ENCODE results near the gene NFE2L3. TPM values are rescaled to one million over a fixed set of nuclear protein-coding genes. Genes with fewer than 3 reads are reported as not detected.

Gene NFE2L3
- total and polyA plus RNA-seq, 9 of the 15 experiments (the other 6 are each of a cell fraction or from before 2014, with no cell fraction given) = 2.9 to 16.9 (median 12.4) TPM

DNA sequence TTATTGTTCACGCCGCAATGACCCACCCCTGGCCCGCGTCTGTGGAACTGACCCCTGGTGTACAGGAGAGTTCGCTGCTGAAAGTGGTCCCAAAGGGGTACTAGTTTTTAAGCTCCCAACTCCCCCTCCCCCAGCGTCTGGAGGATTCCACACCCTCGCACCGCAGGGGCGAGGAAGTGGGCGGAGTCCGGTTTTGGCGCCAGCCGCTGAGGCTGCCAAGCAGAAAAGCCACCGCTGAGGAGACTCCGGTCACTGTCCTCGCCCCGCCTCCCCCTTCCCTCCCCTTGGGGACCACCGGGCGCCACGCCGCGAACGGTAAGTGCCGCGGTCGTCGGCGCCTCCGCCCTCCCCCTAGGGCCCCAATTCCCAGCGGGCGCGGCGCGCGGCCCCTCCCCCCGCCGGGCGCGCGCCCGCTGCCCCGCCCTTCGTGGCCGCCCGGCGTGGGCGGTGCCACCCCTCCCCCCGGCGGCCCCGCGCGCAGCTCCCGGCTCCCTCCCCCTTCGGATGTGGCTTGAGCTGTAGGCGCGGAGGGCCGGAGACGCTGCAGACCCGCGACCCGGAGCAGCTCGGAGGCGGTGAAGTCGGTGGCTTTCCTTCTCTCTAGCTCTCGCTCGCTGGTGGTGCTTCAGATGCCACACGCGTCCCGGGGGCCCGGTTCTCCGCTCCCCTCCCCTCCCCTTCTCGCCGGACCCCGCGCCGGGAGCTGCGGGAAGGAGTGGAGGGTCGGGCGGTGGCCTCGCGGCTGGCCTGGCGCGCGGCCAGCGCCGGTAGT is 49.4 kb downstream of the NFE2L3 start, which contains the start of gene CBX3 (continued):
- no peak for TF ChIP-seq CEBPZ (IDR thresholded peaks at IDR 0.05; ENCODE audit: borderline replicate concordance, low read depth, low read length)
- peak in 1 of 2 experiments; percentile 60; a peak in 1 of 4 replicates for TF ChIP-seq FOXK2 (conservative IDR thresholded peaks at IDR 0.05 in 1 of 2, IDR thresholded peaks at IDR 0.05 in 1 of 2; ENCODE audit: low read depth in 2 of 2)
- TF ChIP-seq RBM39 (optimal IDR thresholded peaks at IDR 0.05; ENCODE audit: low read depth, low read length) = peak; percentile 68
- no peak for TF ChIP-seq ZNF212 (CRISPR knock-in tag; IDR thresholded peaks at IDR 0.05)
- TF ChIP-seq DIDO1 (tag; IDR thresholded peaks at IDR 0.05; ENCODE audit: low read depth) = no peak
- TF ChIP-seq, protein P1, sequence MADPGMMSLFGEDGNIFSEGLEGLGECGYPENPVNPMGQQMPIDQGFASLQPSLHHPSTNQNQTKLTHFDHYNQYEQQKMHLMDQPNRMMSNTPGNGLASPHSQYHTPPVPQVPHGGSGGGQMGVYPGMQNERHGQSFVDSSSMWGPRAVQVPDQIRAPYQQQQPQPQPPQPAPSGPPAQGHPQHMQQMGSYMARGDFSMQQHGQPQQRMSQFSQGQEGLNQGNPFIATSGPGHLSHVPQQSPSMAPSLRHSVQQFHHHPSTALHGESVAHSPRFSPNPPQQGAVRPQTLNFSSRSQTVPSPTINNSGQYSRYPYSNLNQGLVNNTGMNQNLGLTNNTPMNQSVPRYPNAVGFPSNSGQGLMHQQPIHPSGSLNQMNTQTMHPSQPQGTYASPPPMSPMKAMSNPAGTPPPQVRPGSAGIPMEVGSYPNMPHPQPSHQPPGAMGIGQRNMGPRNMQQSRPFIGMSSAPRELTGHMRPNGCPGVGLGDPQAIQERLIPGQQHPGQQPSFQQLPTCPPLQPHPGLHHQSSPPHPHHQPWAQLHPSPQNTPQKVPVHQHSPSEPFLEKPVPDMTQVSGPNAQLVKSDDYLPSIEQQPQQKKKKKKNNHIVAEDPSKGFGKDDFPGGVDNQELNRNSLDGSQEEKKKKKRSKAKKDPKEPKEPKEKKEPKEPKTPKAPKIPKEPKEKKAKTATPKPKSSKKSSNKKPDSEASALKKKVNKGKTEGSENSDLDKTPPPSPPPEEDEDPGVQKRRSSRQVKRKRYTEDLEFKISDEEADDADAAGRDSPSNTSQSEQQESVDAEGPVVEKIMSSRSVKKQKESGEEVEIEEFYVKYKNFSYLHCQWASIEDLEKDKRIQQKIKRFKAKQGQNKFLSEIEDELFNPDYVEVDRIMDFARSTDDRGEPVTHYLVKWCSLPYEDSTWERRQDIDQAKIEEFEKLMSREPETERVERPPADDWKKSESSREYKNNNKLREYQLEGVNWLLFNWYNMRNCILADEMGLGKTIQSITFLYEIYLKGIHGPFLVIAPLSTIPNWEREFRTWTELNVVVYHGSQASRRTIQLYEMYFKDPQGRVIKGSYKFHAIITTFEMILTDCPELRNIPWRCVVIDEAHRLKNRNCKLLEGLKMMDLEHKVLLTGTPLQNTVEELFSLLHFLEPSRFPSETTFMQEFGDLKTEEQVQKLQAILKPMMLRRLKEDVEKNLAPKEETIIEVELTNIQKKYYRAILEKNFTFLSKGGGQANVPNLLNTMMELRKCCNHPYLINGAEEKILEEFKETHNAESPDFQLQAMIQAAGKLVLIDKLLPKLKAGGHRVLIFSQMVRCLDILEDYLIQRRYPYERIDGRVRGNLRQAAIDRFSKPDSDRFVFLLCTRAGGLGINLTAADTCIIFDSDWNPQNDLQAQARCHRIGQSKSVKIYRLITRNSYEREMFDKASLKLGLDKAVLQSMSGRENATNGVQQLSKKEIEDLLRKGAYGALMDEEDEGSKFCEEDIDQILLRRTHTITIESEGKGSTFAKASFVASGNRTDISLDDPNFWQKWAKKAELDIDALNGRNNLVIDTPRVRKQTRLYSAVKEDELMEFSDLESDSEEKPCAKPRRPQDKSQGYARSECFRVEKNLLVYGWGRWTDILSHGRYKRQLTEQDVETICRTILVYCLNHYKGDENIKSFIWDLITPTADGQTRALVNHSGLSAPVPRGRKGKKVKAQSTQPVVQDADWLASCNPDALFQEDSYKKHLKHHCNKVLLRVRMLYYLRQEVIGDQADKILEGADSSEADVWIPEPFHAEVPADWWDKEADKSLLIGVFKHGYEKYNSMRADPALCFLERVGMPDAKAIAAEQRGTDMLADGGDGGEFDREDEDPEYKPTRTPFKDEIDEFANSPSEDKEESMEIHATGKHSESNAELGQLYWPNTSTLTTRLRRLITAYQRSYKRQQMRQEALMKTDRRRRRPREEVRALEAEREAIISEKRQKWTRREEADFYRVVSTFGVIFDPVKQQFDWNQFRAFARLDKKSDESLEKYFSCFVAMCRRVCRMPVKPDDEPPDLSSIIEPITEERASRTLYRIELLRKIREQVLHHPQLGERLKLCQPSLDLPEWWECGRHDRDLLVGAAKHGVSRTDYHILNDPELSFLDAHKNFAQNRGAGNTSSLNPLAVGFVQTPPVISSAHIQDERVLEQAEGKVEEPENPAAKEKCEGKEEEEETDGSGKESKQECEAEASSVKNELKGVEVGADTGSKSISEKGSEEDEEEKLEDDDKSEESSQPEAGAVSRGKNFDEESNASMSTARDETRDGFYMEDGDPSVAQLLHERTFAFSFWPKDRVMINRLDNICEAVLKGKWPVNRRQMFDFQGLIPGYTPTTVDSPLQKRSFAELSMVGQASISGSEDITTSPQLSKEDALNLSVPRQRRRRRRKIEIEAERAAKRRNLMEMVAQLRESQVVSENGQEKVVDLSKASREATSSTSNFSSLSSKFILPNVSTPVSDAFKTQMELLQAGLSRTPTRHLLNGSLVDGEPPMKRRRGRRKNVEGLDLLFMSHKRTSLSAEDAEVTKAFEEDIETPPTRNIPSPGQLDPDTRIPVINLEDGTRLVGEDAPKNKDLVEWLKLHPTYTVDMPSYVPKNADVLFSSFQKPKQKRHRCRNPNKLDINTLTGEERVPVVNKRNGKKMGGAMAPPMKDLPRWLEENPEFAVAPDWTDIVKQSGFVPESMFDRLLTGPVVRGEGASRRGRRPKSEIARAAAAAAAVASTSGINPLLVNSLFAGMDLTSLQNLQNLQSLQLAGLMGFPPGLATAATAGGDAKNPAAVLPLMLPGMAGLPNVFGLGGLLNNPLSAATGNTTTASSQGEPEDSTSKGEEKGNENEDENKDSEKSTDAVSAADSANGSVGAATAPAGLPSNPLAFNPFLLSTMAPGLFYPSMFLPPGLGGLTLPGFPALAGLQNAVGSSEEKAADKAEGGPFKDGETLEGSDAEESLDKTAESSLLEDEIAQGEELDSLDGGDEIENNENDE (IDR thresholded peaks at IDR 0.05; ENCODE audit: low read depth, low read length) = no peak
- TF ChIP-seq CBFA2T3 (IDR thresholded peaks at IDR 0.05) = 0 out of 2 replicates have a peak, but pooled peaks have one; percentile 4
- no peak for TF ChIP-seq CBX2 (IDR thresholded peaks at IDR 0.05; ENCODE audit: insufficient read depth, low read length, poor library complexity, severe bottlenecking)
- no peak; the same call in 1 of the 2 replicates for TF ChIP-seq MYNN (IDR thresholded peaks at IDR 0.05)
- no peak for TF ChIP-seq MYNN (CRISPR knock-in tag; IDR thresholded peaks at IDR 0.05)
